SIG-M5 treated with dmso at 0.1 percent for 504 hours (cell line): ENCODE results near the gene HOXC13.

Source experiments
- DNase-seq: peaks from one replicate; lab custom pipeline; 2025; ENCODE audit not compliant: unreplicated experiment; lab: John Stamatoyannopoulos, UW

The HOXC13 gene

GRCh38 chr12:53992377-53992889, 53.8 kb downstream of the HOXC13 start:
- DNase-seq = no peak

- no peak for DNase-seq
Measured at GRCh38 chr12:53993162-53994008, 54.8 kb downstream of the HOXC13 start.

GRCh38 chr12:53994009-53994263, 55.3 kb downstream of the HOXC13 start:
- DNase-seq = no peak

GRCh38 chr12:53994264-53995001, 55.8 kb downstream of the HOXC13 start:
- no peak for DNase-seq

GRCh38 chr12:53995002-53995377, 56.4 kb downstream of the HOXC13 start:
- no peak for DNase-seq

GRCh38 chr12:53995378-53996239, 57.0 kb downstream of the HOXC13 start:
- peak; percentile 47 for DNase-seq
